T-cell (primary cell): ENCODE measurements around the gene UPK2. TPM values are rescaled to one million over a fixed set of nuclear protein-coding genes. Genes with fewer than 3 reads are reported as not detected.

Experiments used
- ATAC-seq, 4 experiments: fragments of 200-7000 bp in 3 of 4; fragments of 150-1000 bp in 1 of 4; cut with Tn5 transposase; replicated peaks in 1 of 4; 1 replicate in 3 of 4; 2 replicates in 1 of 4; pipeline ENCODE4 v1.10.0; 2021; ENCODE audit warnings: moderate library complexity in 3 of 4, mild to moderate bottlenecking in 2 of 4, moderate number of reproducible peaks in 1 of 4
- CTCF ChIA-PET, 2 donors: fragments of 300-600 bp; sonication (Branson Sonifier 250); formaldehyde crosslinking; loops; one replicate each; lab custom pipeline; 2022; ENCODE audit warnings: antibody characterized with exemption in 2 of 2; lab: Charles Lee
- POLR2A ChIA-PET, 2 donors: fragments of 300-600 bp; sonication (Branson Sonifier 250); formaldehyde crosslinking; loops; one replicate each; lab custom pipeline; 2022; ENCODE audit warnings: antibody characterized with exemption in 2 of 2; lab: Charles Lee
- DNase-seq, 35 experiments: peaks; one replicate each; pipeline versions ENCODE4 v3.0.0 to v3.0.0-alpha.2; 2013 to 2023
- H3K27ac ChIP-seq: one replicate; pipeline ENCODE4 v1.5.1; 2013; ENCODE audit warnings: low read length
- H3K27me3 ChIP-seq, 2 experiments: replicated peaks in 1 of 2; 1 replicate in 1 of 2; 2 replicates in 1 of 2; pipeline versions ENCODE4 v1.6.1 to v1.7.0; 2013; ENCODE audit warnings: low read length in 1 of 2, mixed read lengths in 1 of 2; ENCODE audit not compliant: control insufficient read depth in 2 of 2, insufficient read depth in 2 of 2; ENCODE audit errors: extremely low read depth in 1 of 2
- H3K36me3 ChIP-seq, 2 donors: 1 replicate in 1 of 2; 2 replicates in 1 of 2; pipeline versions ENCODE4 v1.6.1 to v1.7.0; 2013; ENCODE audit warnings: low read length in 1 of 2; ENCODE audit not compliant: control insufficient read depth in 2 of 2, insufficient read depth in 1 of 2; ENCODE audit errors: extremely low read depth in 1 of 2
- H3K4me1 ChIP-seq, 2 experiments: 1 replicate in 1 of 2; 2 replicates in 1 of 2; pipeline versions ENCODE4 v1.6.1 to v1.7.0; 2013; ENCODE audit warnings: low read length in 2 of 2, mixed read lengths in 1 of 2; ENCODE audit not compliant: insufficient read depth in 2 of 2, control insufficient read depth in 1 of 2; ENCODE audit errors: extremely low read depth in 1 of 2
- H3K4me3 ChIP-seq, 2 donors: 1 replicate in 1 of 2; 2 replicates in 1 of 2; pipeline versions ENCODE4 v1.5.1 to v1.7.0; 2013; ENCODE audit warnings: mild to moderate bottlenecking in 2 of 2, low read length in 1 of 2, moderate library complexity in 1 of 2; ENCODE audit not compliant: control insufficient read depth in 1 of 2; ENCODE audit errors: extremely low read depth in 1 of 2
- H3K9me3 ChIP-seq: 2 replicates; pipeline ENCODE4 v1.7.0; 2013
- H3K27ac Mint-ChIP-seq, 2 donors: one replicate each; pipeline ENCODE4 v1.8.0; 2020 to 2021; ENCODE audit warnings: mild to moderate bottlenecking in 2 of 2, mixed read lengths in 2 of 2
- H3K27me3 Mint-ChIP-seq, 2 donors: one replicate each; pipeline ENCODE4 v1.8.0; 2021 to 2022; ENCODE audit warnings: mixed read lengths in 2 of 2
- H3K36me3 Mint-ChIP-seq: one replicate; pipeline ENCODE4 v1.8.0; 2021; ENCODE audit warnings: mixed read lengths
- H3K4me1 Mint-ChIP-seq, 3 donors: one replicate each; pipeline ENCODE4 v1.8.0; 2020 to 2022; ENCODE audit warnings: mixed read lengths in 3 of 3, mild to moderate bottlenecking in 1 of 3
- H3K4me3 Mint-ChIP-seq, 3 donors: one replicate each; pipeline ENCODE4 v1.8.0; 2020 to 2022; ENCODE audit warnings: mild to moderate bottlenecking in 3 of 3, mixed read lengths in 3 of 3, moderate library complexity in 3 of 3
- H3K9me3 Mint-ChIP-seq, 3 donors: one replicate each; pipeline ENCODE4 v1.8.0; 2020 to 2022; ENCODE audit warnings: mixed read lengths in 3 of 3
- WGBS: methylation state at CpG from one replicate; pipeline ENCODE4 v1.1.5; 2013; ENCODE audit warnings: missing lambda C conversion rate; ENCODE audit not compliant: insufficient coverage; 5-methylcytosine and 5-hydroxymethylcytosine counted together
- total RNA-seq, 35 experiments: library from RNA in 6 of 35; stranded (reverse) in 6 of 35; fragments of 120-200 nt in 1 of 35; gene quantifications; one replicate each; pipeline versions ENCODE4 v1.2.1 to v1.2.4 and lab custom pipeline; 2013 to 2026

Gene UPK2
- total RNA-seq, 5 donors from 2014 or later (not counting 1 experiment from before 2014, with no cell fraction given): 0.32 TPM; not detected in 4

- Mint-ChIP-seq H3K36me3 (peaks cover 18% of the 10 kb centered on the region), H3K4me1 (peaks cover 38 to 54% (median 48%) of the 10 kb centered on the region in 3 donors), H3K27me3 (no peaks in the 10 kb centered on the region), H3K27ac (peak overlapping the region; percentile 98 to 99), H3K4me3 (peak overlapping the region; percentile 92 to 94 (median 93)), H3K9me3 (no peaks in the 10 kb centered on the region)
- WGBS: 0% methylated on average over 1 of the region's 7 CpGs
- Histone ChIP-seq H3K4me1 (peaks cover 21 to 60% of the 10 kb centered on the region in 2 experiments), H3K9me3 (no peaks in the 10 kb centered on the region), H3K4me3 (no peak overlapping the region), H3K27me3 (no peaks in the 10 kb centered on the region), H3K36me3 (peaks cover 3 to 4% of the 10 kb centered on the region in 2 donors), H3K27ac (peak overlapping the region; percentile 99)
- ChIA-PET POLR2A (interaction anchor here in 1 of 2 donors (3.2 kb wide), 1 partner anchor 14 kb away, joined by 13 read pairs; no protein-coding TSS in a partner anchor), CTCF (interaction anchor here in 1 of 2 donors (0.6 kb wide), 1 partner anchor 31 kb away, joined by 3 read pairs; no protein-coding TSS in a partner anchor)
- peak in 1 of 4 experiments; percentile 0 for ATAC-seq
- DNase-seq: no peak
These were observed 28.5 kb upstream of the UPK2 start for GRCh38 chr11:118927554-118928100.

- Histone ChIP-seq H3K4me1 (peaks cover 24 to 56% of the 10 kb centered on the region in 2 experiments), H3K27ac (peak overlapping the region; percentile 99), H3K9me3 (no peaks in the 10 kb centered on the region), H3K27me3 (no peaks in the 10 kb centered on the region), H3K4me3 (peak overlapping the region; percentile 79 to 86), H3K36me3 (peaks cover 0 to 3% of the 10 kb centered on the region in 2 donors)
- H3K36me3 Mint-ChIP-seq: peaks cover 13% of the 10 kb centered on the region
- peak; percentile 58 to 73 (median 64) for ATAC-seq
- no peaks in the 10 kb centered on the region for H3K9me3 Mint-ChIP-seq
- H3K27me3 Mint-ChIP-seq: no peaks in the 10 kb centered on the region
- WGBS: 0% methylated on average over 11 of the region's 32 CpGs
- peaks cover 41 to 55% (median 50%) of the 10 kb centered on the region in 3 donors for H3K4me1 Mint-ChIP-seq
- ChIA-PET POLR2A (interaction anchor here (1.0 to 3.2 kb wide), 2 partner anchors 10 to 15 kb away, joined by 4 to 13 read pairs; no protein-coding TSS in a partner anchor), CTCF (interaction anchor here (0.6 to 0.7 kb wide), 2 partner anchors 31 to 1935 kb away, joined by 3 to 6 read pairs; no protein-coding TSS in a partner anchor)
- peak overlapping the region; percentile 98 to 99 for H3K27ac Mint-ChIP-seq
- DNase-seq: peak; percentile 89 to 99 (median 97)
- peak overlapping the region; percentile 92 to 94 (median 93) for H3K4me3 Mint-ChIP-seq
These were observed 27.8 kb upstream of the UPK2 start for GRCh38 chr11:118928101-118928869.

GRCh38 chr11:118928870-118929500, 27.1 kb upstream of the UPK2 start:
- peak in 4 of 35 experiments; percentile 33 to 49 (median 44) for DNase-seq

GRCh38 chr11:118929501-118930093, 26.5 kb upstream of the UPK2 start:
- CTCF ChIA-PET: interaction anchor here (0.5 to 2.5 kb wide), 21 partner anchors 15 to 260 kb away, joined by 3 to 21 read pairs (median 4); partner anchors contain the start of genes DDX6 (in 1 of the 2), SLC37A4 (in 1 of the 2), UPK2 (in 1 of the 2) and VPS11 (in 1 of the 2)
- H3K4me1 ChIP-seq: peaks cover 23 to 50% of the 10 kb centered on the region in 2 experiments
- POLR2A ChIA-PET: interaction anchor here (0.6 to 3.2 kb wide), 13 partner anchors 9 to 329 kb away, joined by 3 to 15 read pairs (median 5); partner anchors contain the start of gene DDX6 (in 1 of the 2)
- peak overlapping the region; percentile 99 for H3K27ac ChIP-seq
- ATAC-seq (peak; percentile 20 to 34 (median 34)), DNase-seq (peak; percentile 68 to 89 (median 79))
- Mint-ChIP-seq H3K36me3 (peaks cover under 1% of the 10 kb centered on the region), H3K27ac (peak overlapping the region; percentile 94 to 95), H3K27me3 (no peaks in the 10 kb centered on the region), H3K4me1 (peaks cover 42 to 54% (median 50%) of the 10 kb centered on the region in 3 donors), H3K4me3 (peak overlapping the region; percentile 92 to 94 (median 93)), H3K9me3 (no peaks in the 10 kb centered on the region)
- peaks cover 0 to 3% of the 10 kb centered on the region in 2 donors for H3K36me3 ChIP-seq
- 0% methylated on average over 13 of the region's 26 CpGs for WGBS
- peak overlapping the region; percentile 67 to 79 for H3K4me3 ChIP-seq
- H3K27me3 ChIP-seq: no peaks in the 10 kb centered on the region
- no peaks in the 10 kb centered on the region for H3K9me3 ChIP-seq

More at GRCh38 chr11:118928870-118929500, 27.1 kb upstream of the UPK2 start:
- 0% methylated on average over 14 of the region's 26 CpGs for WGBS
- H3K36me3 Mint-ChIP-seq: peaks cover 6% of the 10 kb centered on the region
- Histone ChIP-seq H3K27ac (peak overlapping the region; percentile 99), H3K4me3 (peak overlapping the region; percentile 79 to 86), H3K27me3 (no peaks in the 10 kb centered on the region), H3K9me3 (no peaks in the 10 kb centered on the region), H3K36me3 (peaks cover 0 to 3% of the 10 kb centered on the region in 2 donors), H3K4me1 (peaks cover 23 to 50% of the 10 kb centered on the region in 2 experiments)
- H3K4me3 Mint-ChIP-seq: peak overlapping the region; percentile 92 to 94 (median 93)
- H3K27ac Mint-ChIP-seq: peak overlapping the region; percentile 98 to 99
- POLR2A ChIA-PET: interaction anchor here (1.0 to 3.2 kb wide), 3 partner anchors 10 to 17 kb away, joined by 4 to 13 read pairs (median 5); no protein-coding TSS in a partner anchor
- peaks cover 42 to 55% (median 50%) of the 10 kb centered on the region in 3 donors for H3K4me1 Mint-ChIP-seq
- peak; percentile 1 to 7 (median 4) for ATAC-seq
- no peaks in the 10 kb centered on the region for H3K27me3 Mint-ChIP-seq
- CTCF ChIA-PET: interaction anchor here in 1 of 2 donors (0.6 to 2.5 kb wide), 6 partner anchors 16 to 1936 kb away, joined by 4 to 21 read pairs (median 6); partner anchors contain the start of gene SLC37A4
- no peaks in the 10 kb centered on the region for H3K9me3 Mint-ChIP-seq

- H3K4me3 Mint-ChIP-seq: peak overlapping the region; percentile 92 to 94 (median 93)
- H3K27ac ChIP-seq: peak overlapping the region; percentile 99
- H3K4me1 Mint-ChIP-seq: peaks cover 42 to 54% (median 51%) of the 10 kb centered on the region in 3 donors
- peak; percentile 10 to 22 (median 10) for ATAC-seq
- peaks cover 0 to 3% of the 10 kb centered on the region in 2 donors for H3K36me3 ChIP-seq
- H3K9me3 Mint-ChIP-seq: no peaks in the 10 kb centered on the region
- under 1% methylated on average over 14 of the region's 20 CpGs for WGBS
- H3K4me1 ChIP-seq: peaks cover 23 to 50% of the 10 kb centered on the region in 2 experiments
- H3K9me3 ChIP-seq: no peaks in the 10 kb centered on the region
- H3K27ac Mint-ChIP-seq: peak overlapping the region; percentile 94 to 95
- H3K27me3 ChIP-seq: no peaks in the 10 kb centered on the region
- ChIA-PET POLR2A (interaction anchor here (0.6 to 3.2 kb wide), 14 partner anchors 9 to 330 kb away, joined by 3 to 15 read pairs (median 5); partner anchors contain the start of gene DDX6 (in 1 of the 2)), CTCF (interaction anchor here (0.6 to 2.5 kb wide), 25 partner anchors 8 to 259 kb away, joined by 3 to 21 read pairs (median 4); partner anchors contain the start of genes DDX6 (in 1 of the 2), SLC37A4 (in 1 of the 2), UPK2 (in 1 of the 2) and VPS11 (in 1 of the 2))
- peak overlapping the region; percentile 60 to 79 for H3K4me3 ChIP-seq
- H3K36me3 Mint-ChIP-seq: no peaks in the 10 kb centered on the region
- DNase-seq: peak; percentile 67 to 92 (median 79)
- no peaks in the 10 kb centered on the region for H3K27me3 Mint-ChIP-seq
These were observed 25.9 kb upstream of the UPK2 start for GRCh38 chr11:118930094-118930712.
